Esophagus (tissue), 2 donors: ENCODE data around the gene FAF2. TPM values are rescaled to one million over a fixed set of nuclear protein-coding genes. Genes with fewer than 3 reads are reported as not detected.
"Not testable (repeated sequence)": the region's sequence is repeated elsewhere in the genome, so short reads cannot be mapped to it uniquely, and the experiment has no call there.

Source experiments
- H3K27ac ChIP-seq, 2 donors: one replicate each; pipeline ENCODE4 v1.5.1; 2013; ENCODE audit warnings: low read depth in 2 of 2, mild to moderate bottlenecking in 2 of 2, inconsistent platforms in 1 of 2, low read length in 1 of 2, moderate library complexity in 1 of 2
- H3K27me3 ChIP-seq, 2 donors: one replicate each; pipeline ENCODE4 v1.6.1; 2013; ENCODE audit warnings: low read length in 2 of 2, control low read depth in 1 of 2, mild to moderate bottlenecking in 1 of 2; ENCODE audit not compliant: insufficient read depth in 2 of 2, control insufficient read depth in 1 of 2
- H3K36me3 ChIP-seq, 2 donors: one replicate each; pipeline ENCODE4 v1.6.1; 2013; ENCODE audit warnings: low read length in 1 of 2; ENCODE audit not compliant: control insufficient read depth in 2 of 2, insufficient read depth in 2 of 2
- H3K4me1 ChIP-seq, 2 donors: one replicate each; pipeline ENCODE4 v1.6.1; 2013; ENCODE audit warnings: low read length in 1 of 2; ENCODE audit not compliant: control insufficient read depth in 2 of 2, insufficient read depth in 2 of 2
- H3K4me3 ChIP-seq, 2 donors: one replicate each; pipeline ENCODE4 v1.5.1; 2013; ENCODE audit warnings: low read length in 2 of 2, mild to moderate bottlenecking in 2 of 2, low read depth in 1 of 2, moderate library complexity in 1 of 2
- H3K9me3 ChIP-seq, 2 donors: one replicate each; pipeline ENCODE4 v1.6.1; 2013; ENCODE audit warnings: mild to moderate bottlenecking in 2 of 2, low read depth in 1 of 2, low read length in 1 of 2, moderate library complexity in 1 of 2; ENCODE audit not compliant: control insufficient read depth in 2 of 2, insufficient read depth in 1 of 2
- WGBS, 2 donors: extraction: QIAGEN DNeasy Blood & Tissue Kit; methylation state at CpG; one replicate each; pipeline ENCODE4 v1.1.7; 2013; 5-methylcytosine and 5-hydroxymethylcytosine counted together
- polyA plus RNA-seq, 2 donors: library from polyadenylated mRNA; stranded (reverse); fragments of 200-250 nt; gene quantifications; one replicate each; pipeline ENCODE4 v1.2.3, GENCODE V29; 2013
- donor health status: healthy with polysubstance abuse.
- donor health status: Bipolar disorder and iron deficiency.

The FAF2 gene
- polyA plus RNA-seq, 2 donors = 9.7 to 12.6 TPM

DNA sequence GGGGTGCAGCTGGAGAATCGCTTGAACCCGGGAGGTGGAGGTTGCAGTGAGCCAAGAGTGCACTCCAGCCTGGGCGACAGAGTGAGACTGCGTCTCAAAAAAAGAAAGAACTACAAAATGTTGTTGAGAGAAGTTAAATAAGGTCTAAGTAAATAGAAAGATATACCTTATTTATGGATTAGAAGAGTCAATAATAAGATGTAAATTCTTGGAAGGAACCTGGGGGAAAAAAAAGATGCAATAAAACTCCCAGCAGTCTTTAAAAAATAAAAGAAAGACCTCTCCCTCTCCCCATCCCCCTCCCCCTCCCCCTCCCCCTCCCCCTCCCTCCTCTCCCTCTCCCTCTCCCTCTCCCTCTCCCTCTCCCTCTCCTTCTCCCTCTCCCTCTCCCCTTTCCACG lies 15.5 kb upstream of the FAF2 start:
- H3K9me3 ChIP-seq = no peaks in the 10 kb centered on the region
- H3K4me3 ChIP-seq = no peak overlapping the region
- no peaks in the 10 kb centered on the region for H3K27me3 ChIP-seq
- no peaks in the 10 kb centered on the region for H3K4me1 ChIP-seq
- whole genome bisulfite sequencing, 2 donors = 92 to 93% methylated on average over 4 of the region's 5 CpGs
- no peak overlapping the region for H3K27ac ChIP-seq
- H3K36me3 ChIP-seq = no peaks in the 10 kb centered on the region

DNA sequence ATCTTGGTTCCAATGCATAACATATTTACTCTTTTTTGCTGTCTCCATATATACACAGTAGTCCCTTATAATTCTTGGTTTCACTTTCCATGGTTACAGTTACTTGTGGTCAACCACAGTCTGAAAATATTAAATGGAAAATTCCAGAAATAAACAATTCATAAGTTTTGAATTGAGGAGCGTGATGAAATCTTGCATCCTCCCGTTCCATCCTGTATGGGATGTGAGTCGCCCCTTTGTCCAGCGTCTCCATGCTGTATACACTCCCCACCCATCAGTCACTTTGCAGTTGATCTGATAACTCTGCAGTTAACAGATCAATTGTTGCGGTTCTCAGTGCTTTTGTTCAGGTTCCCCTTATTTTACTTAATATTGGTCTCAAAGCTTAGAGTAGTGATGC lies 11.5 kb upstream of the FAF2 start:
- no peak overlapping the region for H3K4me3 ChIP-seq
- H3K9me3 ChIP-seq = no peaks in the 10 kb centered on the region
- H3K27ac ChIP-seq = no peak overlapping the region
- H3K27me3 ChIP-seq = no peaks in the 10 kb centered on the region
- H3K4me1 ChIP-seq = no peaks in the 10 kb centered on the region
- no peaks in the 10 kb centered on the region for H3K36me3 ChIP-seq
- WGBS, 2 donors = 28% methylated on average over 5 of the region's 5 CpGs

DNA sequence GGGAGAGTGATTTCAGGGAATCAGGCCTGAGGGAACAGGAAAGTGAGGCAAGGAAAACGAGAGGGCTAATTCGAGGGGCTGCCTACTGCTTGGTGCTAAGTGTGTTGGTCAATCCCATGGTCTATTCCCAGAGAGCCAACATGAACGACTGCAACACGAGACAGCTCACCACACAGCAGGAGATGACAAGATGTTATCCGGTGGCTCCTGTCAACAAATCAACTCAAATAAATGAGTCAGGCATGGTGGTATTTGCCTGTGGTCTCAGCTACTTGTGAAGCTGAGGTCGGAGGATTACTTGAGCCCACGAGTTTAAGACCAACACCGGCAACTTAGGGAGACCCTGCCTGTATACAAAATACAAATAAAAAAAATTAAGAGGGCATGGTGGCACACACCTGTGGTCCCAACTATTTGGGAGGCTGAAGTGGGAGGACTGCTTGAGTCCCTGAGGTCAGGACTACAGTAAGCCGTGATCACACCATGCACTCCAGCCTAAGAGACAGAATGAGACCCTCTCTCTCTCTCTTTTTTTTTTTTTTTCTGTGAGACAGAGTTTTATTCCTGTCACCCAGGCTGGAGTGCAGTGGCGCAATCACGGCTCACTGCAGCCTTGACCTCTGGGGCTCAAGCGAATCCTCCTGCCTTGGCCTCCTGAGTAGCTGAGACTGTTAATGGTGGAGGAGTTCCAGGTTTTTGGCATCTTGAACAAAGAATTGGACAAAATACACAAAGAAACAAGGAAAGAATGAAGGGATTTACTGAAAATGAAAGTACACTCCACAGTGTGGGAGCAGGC lies 9.0 kb upstream of the FAF2 start:
- Histone ChIP-seq H3K27ac (no peak overlapping the region), H3K4me3 (no peak overlapping the region), H3K36me3 (no peaks in the 10 kb centered on the region), H3K4me1 (no peaks in the 10 kb centered on the region), H3K27me3 (no peaks in the 10 kb centered on the region), H3K9me3 (no peaks in the 10 kb centered on the region)
- 78 to 83% methylated on average over 12 of the region's 12 CpGs for WGBS, 2 donors

DNA sequence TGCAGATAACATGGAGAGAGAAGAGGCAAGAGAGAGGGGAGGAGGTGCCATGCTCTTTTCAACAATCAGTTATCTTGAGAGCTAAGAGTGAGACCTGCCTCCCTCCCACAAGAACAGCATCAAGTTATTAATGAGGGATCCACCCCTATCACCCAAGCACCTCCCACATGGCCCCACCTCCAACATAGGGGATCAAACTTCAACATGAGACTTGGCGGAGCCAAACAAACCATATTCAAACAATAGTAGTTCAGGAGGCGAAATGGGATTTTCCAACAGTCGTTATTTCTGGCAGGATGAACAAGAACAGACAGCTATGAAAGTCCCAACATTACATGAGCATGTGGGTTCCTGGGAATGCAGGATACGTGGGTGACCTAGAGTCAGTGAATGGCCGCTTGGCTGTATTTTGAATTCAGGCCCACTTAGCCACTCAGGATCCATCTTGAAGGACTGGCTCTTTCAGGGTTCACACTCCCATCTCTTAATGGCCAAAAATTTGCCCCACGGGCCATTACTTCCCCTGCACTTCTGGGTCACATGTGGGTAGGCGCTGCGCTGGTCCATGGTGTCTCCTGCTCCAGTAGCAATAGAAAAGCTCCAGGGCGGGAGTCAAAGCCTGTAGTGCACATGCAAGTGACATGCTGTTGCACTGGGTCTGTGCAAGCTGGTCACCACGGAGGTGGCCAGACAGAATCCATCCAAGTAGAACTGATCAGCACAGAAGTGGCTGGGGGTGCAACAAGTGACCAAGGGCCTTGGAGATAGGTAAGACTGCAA lies 7.1 kb upstream of the FAF2 start:
- H3K27ac ChIP-seq = no peak overlapping the region
- no peak overlapping the region for H3K4me3 ChIP-seq
- WGBS, 2 donors = 69 to 71% methylated on average over 10 of the region's 10 CpGs
- H3K4me1 ChIP-seq = no peaks in the 10 kb centered on the region
- H3K9me3 ChIP-seq = no peaks in the 10 kb centered on the region
- no peaks in the 10 kb centered on the region for H3K36me3 ChIP-seq
- H3K27me3 ChIP-seq = no peaks in the 10 kb centered on the region

DNA sequence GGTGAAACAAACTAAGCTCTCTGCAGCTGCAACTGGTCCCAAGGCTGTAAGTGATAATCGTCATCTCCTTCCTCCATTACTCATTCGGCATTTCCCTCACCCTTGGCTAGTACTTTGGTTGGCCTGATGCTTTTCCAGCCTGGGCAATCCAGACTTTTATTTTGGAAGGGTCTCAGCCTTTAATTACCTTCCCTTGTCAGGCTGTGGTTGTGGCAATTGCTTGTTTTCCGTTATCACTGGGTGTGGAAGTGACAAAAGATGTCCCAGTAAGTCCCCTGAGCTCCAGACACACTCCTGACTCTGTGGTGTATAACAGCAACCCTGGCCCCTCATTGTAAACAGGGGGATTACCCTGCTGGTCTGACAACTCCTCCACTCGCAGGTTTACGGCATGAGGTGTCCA lies 6.3 kb upstream of the FAF2 start:
- Histone ChIP-seq H3K27ac (no peak overlapping the region), H3K4me1 (no peaks in the 10 kb centered on the region), H3K27me3 (no peaks in the 10 kb centered on the region), H3K36me3 (no peaks in the 10 kb centered on the region), H3K4me3 (no peak overlapping the region), H3K9me3 (no peaks in the 10 kb centered on the region)
- WGBS, 2 donors = 27 to 29% methylated on average over 5 of the region's 5 CpGs

DNA sequence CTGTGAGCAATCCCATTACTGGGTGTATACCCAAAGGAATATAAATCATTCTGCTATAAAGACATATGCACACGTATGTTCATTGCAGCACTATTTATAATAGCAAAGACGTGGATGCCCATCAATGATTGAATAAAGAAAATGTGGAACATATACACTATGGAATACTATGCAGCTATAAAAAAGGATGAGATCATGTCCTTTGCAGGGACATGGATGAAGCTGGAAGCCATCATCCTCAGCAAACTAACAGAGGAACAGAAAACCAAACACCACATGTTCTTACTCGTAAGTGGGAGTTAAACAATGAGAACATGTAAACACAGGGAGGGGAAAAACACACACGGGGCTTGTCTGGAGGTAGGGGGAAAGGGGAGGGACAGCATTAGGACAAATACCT lies 5.3 kb upstream of the FAF2 start:
- not testable (repeated sequence) for H3K27ac ChIP-seq, H3K27me3 ChIP-seq, H3K4me1 ChIP-seq, H3K36me3 ChIP-seq, H3K9me3 ChIP-seq, H3K4me3 ChIP-seq
- 61 to 73% methylated on average over 4 of the region's 4 CpGs for WGBS, 2 donors

DNA sequence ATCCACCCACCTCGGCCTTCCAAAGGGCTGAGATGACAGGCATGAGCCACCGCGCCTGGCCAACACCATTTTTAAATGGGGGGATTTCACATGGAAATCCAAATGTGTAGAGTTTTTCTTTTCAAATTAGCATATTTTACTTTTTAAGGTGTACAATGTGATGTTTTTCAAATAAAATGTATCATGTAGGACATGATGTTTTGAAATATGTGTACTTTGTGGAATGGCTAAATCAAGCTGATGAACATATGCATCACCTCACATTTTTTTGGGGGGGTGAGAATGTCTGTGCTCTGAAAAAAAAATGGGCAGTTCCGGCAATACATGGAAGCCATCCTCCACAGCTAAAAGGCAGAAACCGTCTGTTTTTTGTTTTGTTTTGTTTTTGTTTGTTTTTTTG lies 3.4 kb upstream of the FAF2 start:
- Histone ChIP-seq H3K36me3 (no peaks in the 10 kb centered on the region), H3K9me3 (no peaks in the 10 kb centered on the region), H3K27ac (no peak overlapping the region), H3K27me3 (no peaks in the 10 kb centered on the region), H3K4me3 (no peak overlapping the region), H3K4me1 (no peaks in the 10 kb centered on the region)
- WGBS, 2 donors = 83% methylated on average over 5 of the region's 5 CpGs

DNA sequence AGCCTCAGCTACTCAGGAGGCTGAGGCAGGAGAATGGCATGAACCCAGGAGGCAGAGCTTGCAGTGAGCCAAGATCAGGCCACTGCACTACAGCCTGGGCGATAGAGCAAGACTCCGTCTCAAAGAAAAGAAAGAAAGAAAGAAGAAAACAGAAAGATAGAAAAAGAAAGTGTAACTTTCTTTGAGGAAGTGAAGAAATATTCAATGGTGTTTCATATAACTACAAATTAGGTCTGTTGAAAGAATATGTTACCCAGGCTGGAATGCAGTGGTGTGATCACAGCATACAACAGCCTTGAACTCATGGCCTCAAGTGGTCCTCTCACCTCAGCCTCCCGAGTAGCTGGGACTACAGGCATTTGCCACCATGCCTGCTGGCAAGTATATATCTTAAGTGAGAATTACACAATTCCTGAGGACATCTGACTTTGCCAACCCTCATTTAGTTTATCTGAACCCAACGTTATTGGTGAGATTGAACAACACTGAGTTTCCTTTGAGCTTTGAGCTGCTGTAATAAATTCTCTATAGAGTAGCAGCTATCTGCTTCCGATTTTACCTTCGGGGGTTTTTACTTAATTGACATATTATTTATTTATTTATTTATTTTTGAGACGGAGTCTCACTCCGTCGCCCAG lies 2.0 kb upstream of the FAF2 start:
- no peak overlapping the region for H3K4me3 ChIP-seq
- WGBS, 2 donors = 86 to 94% methylated on average over 9 of the region's 9 CpGs
- H3K27me3 ChIP-seq = no peaks in the 10 kb centered on the region
- H3K36me3 ChIP-seq = no peaks in the 10 kb centered on the region
- H3K4me1 ChIP-seq = no peaks in the 10 kb centered on the region
- no peaks in the 10 kb centered on the region for H3K9me3 ChIP-seq
- H3K27ac ChIP-seq = no peak overlapping the region

DNA sequence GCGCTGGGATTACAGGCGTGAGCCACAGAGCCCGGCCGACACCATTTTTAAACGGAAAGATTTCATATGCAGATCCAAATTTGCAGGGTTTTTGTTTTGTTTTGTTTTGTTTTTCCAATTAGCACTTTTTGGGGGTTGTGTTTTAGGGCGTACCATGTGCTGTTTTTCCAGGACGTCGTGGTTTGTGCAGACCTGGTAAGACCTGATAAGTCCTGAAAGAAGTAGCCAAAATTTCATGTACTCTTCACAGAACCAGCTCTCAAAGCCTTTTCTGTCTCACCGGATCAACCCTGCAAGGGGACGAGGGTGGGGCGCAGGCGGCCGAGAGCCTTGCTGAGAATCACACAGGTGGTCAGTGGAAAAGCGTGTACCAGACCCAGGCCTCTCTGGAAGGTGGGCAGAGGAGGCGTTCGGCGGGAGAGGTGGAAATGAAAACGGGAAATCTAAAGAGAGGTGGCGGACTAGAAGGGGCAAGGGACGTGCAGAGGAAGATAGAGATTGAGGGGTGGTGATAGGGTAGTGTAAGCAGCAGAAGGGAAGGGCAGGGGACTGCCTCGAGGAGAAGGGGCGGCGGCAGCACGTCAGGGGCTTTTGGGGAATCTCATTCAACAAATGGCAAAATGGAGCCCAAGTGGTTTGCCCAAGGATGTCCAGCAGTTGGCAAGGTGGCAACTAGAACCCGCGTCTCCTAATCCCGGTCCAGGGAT lies 1.1 kb upstream of the FAF2 start:
- peak overlapping the region; percentile 69 to 99 for H3K4me3 ChIP-seq
- no peaks in the 10 kb centered on the region for H3K36me3 ChIP-seq
- peak overlapping the region; percentile 94 to 97 for H3K27ac ChIP-seq
- WGBS, 2 donors = 13 to 15% methylated on average over 27 of the region's 27 CpGs
- H3K9me3 ChIP-seq = no peaks in the 10 kb centered on the region
- no peaks in the 10 kb centered on the region for H3K4me1 ChIP-seq
- H3K27me3 ChIP-seq = no peaks in the 10 kb centered on the region
